OCI-LY3 (cell line): Measurements from ENCODE around the gene LIFR.

ENCODE experiments used
- H2AFZ ChIP-seq: fragments of 200-600, 300-600 bp; shearing (Covaris generic); 2 replicates; pipeline ENCODE4 v1.6.0; 2014; ENCODE audit warnings: antibody characterized with exemption, low read depth, low read length
- H3K27ac ChIP-seq: fragments of 200-600, 300-600 bp; sonication (generic); 2 replicates; pipeline ENCODE4 v1.5.1; 2014; ENCODE audit warnings: mild to moderate bottlenecking, low read length, moderate library complexity, mixed read lengths
- H3K27me3 ChIP-seq: fragments of 200-600, 300-600 bp; sonication (generic); 2 replicates; pipeline ENCODE4 v1.6.1; 2014; ENCODE audit warnings: low read depth, low read length, mixed read lengths
- H3K36me3 ChIP-seq: fragments of 200-600, 300-600 bp; sonication (generic); replicated peaks from 2 replicates; pipeline ENCODE3; 2014; ENCODE audit warnings: low read depth, low read length, mixed read lengths
- H3K4me1 ChIP-seq: fragments of 300-600, 200-600 bp; sonication (generic); 2 replicates; pipeline ENCODE4 v1.6.1; 2014; ENCODE audit warnings: low read length, mixed read lengths
- H3K4me2 ChIP-seq: fragments of 200-600, 300-600 bp; sonication (generic); 2 replicates; pipeline ENCODE4 v1.6.1; 2014; ENCODE audit warnings: low read length, mixed read lengths
- H3K4me3 ChIP-seq: fragments of 300-600, 200-600 bp; sonication (generic); 2 replicates; pipeline ENCODE4 v1.5.1; 2014; ENCODE audit warnings: antibody characterized with exemption, mild to moderate bottlenecking, low read length, moderate library complexity
- H3K79me2 ChIP-seq: fragments of 300-600, 200-600 bp; shearing (Covaris generic); 2 replicates; pipeline ENCODE4 v1.6.1; 2014; ENCODE audit warnings: mild to moderate bottlenecking, low read length, mixed read lengths
- H3K9ac ChIP-seq: fragments of 300-600, 200-600 bp; shearing (Covaris generic); 2 replicates; pipeline ENCODE4 v1.6.0; 2014; ENCODE audit warnings: mild to moderate bottlenecking, low read length, moderate library complexity
- H3K9me3 ChIP-seq: fragments of 200-600, 300-600 bp; shearing (Covaris generic); 2 replicates; pipeline ENCODE4 v1.6.1; 2014; ENCODE audit warnings: low read length, mixed read lengths; ENCODE audit not compliant: insufficient read depth
- H4K20me1 ChIP-seq: fragments of 200-600, 300-600 bp; sonication (generic); 2 replicates; pipeline ENCODE4 v1.6.1; 2016; ENCODE audit warnings: low read length, mixed read lengths; ENCODE audit not compliant: insufficient read depth
- CTCF ChIP-seq: fragments of 200-600, 300-600 bp; sonication (generic); IDR thresholded peaks from 2 replicates; pipeline ENCODE4 v1.5.1; 2014; ENCODE audit warnings: antibody characterized with exemption, low read length, low read depth
- EZH2phosphoT487 ChIP-seq: fragments of 200-600 bp; shearing (Covaris generic); IDR thresholded peaks from 2 replicates; pipeline ENCODE4 v1.6.1; 2018; ENCODE audit warnings: antibody characterized with exemption, mixed run types, low read depth

LIFR gene

GRCh38 chr5:38434966-38435705 is 121.3 kb downstream of the LIFR start:
- H3K4me1 ChIP-seq, result no peaks in the 10 kb centered on the region
- H3K4me2 ChIP-seq, result no peak overlapping the region
- H3K36me3 ChIP-seq, result no peaks in the 10 kb centered on the region
- H3K4me3 ChIP-seq, result no peak overlapping the region
- H2AFZ ChIP-seq, result no peak overlapping the region
- peaks cover 30% of the 10 kb centered on the region for H3K27me3 ChIP-seq
- no peaks in the 10 kb centered on the region for H3K79me2 ChIP-seq
- H3K9me3 ChIP-seq, result no peaks in the 10 kb centered on the region
- H3K27ac ChIP-seq, result no peak overlapping the region
- no peak overlapping the region for H3K9ac ChIP-seq
- H4K20me1 ChIP-seq, result no peaks in the 10 kb centered on the region
- no peak for TF ChIP-seq EZH2phosphoT487
- no peak for TF ChIP-seq CTCF

- Histone ChIP-seq H3K4me2 (no peak overlapping the region), H3K27ac (no peak overlapping the region), H3K4me1 (no peaks in the 10 kb centered on the region), H3K27me3 (peaks cover 17% of the 10 kb centered on the region), H4K20me1 (no peaks in the 10 kb centered on the region), H3K9me3 (no peaks in the 10 kb centered on the region), H3K36me3 (no peaks in the 10 kb centered on the region), H2AFZ (no peak overlapping the region), H3K79me2 (no peaks in the 10 kb centered on the region), H3K4me3 (no peak overlapping the region), H3K9ac (no peak overlapping the region)
- TF ChIP-seq CTCF (no peak), EZH2phosphoT487 (no peak)
These were observed 123.1 kb downstream of the LIFR start for GRCh38 chr5:38433160-38433861.

GRCh38 chr5:38431242-38431853 is 125.1 kb downstream of the LIFR start:
- Histone ChIP-seq H3K36me3 (no peaks in the 10 kb centered on the region), H3K4me2 (no peak overlapping the region), H3K4me1 (no peaks in the 10 kb centered on the region)

More at GRCh38 chr5:38431242-38431853, 125.1 kb downstream of the LIFR start:
- Histone ChIP-seq H2AFZ (no peak overlapping the region), H3K4me3 (no peak overlapping the region), H3K79me2 (no peaks in the 10 kb centered on the region), H3K27me3 (peaks cover 14% of the 10 kb centered on the region), H3K9ac (no peak overlapping the region), H3K9me3 (no peaks in the 10 kb centered on the region), H3K27ac (no peak overlapping the region), H4K20me1 (no peaks in the 10 kb centered on the region)
- TF ChIP-seq CTCF, result no peak
- TF ChIP-seq EZH2phosphoT487, result no peak
